ENCODE data around the gene TELO2.

DNA sequence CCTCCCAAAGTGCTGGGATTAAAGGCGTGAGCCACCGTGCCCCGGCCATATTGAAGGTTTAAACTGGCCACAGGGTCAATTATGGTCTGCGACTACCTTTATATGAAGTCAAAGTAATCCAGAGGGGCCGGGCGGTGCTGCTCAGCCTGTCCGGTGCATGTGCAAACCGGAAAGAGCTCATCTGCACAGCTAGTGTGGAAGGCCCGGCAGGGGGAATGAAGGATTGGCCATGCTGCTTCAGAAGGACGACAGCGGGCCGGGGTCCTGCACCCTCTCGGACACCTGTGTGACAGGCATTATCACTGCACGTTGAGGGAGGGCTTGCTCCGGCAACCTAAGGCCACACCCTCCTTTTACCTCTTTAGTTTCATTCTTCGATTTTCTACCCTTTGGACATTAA lies 63.9 kb downstream of the TELO2 start:
- TF ChIP-seq POLR2A (IDR thresholded peaks at IDR 0.05), result no peak
- TF ChIP-seq, protein P1, sequence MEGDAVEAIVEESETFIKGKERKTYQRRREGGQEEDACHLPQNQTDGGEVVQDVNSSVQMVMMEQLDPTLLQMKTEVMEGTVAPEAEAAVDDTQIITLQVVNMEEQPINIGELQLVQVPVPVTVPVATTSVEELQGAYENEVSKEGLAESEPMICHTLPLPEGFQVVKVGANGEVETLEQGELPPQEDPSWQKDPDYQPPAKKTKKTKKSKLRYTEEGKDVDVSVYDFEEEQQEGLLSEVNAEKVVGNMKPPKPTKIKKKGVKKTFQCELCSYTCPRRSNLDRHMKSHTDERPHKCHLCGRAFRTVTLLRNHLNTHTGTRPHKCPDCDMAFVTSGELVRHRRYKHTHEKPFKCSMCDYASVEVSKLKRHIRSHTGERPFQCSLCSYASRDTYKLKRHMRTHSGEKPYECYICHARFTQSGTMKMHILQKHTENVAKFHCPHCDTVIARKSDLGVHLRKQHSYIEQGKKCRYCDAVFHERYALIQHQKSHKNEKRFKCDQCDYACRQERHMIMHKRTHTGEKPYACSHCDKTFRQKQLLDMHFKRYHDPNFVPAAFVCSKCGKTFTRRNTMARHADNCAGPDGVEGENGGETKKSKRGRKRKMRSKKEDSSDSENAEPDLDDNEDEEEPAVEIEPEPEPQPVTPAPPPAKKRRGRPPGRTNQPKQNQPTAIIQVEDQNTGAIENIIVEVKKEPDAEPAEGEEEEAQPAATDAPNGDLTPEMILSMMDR (IDR thresholded peaks at IDR 0.05), result no peak
